GM12891 (cell line): ENCODE measurements around the gene RASEF.

Experiments used
- POLR2A ChIP-seq: IDR thresholded peaks from 2 replicates; pipeline ENCODE4 v1.6.1; 2011; ENCODE audit warnings: low read depth, low read length, control low read depth
- POLR2AphosphoS5 ChIP-seq: IDR thresholded peaks from 2 replicates; pipeline ENCODE4 v1.6.1; 2011; ENCODE audit warnings: low read depth, low read length, control low read depth
- TAF1 ChIP-seq: IDR thresholded peaks from 2 replicates; pipeline ENCODE4 v1.6.1; 2011; ENCODE audit warnings: low read depth, low read length, control low read depth

GRCh38 chr9:83097633-83098032 lies 34.7 kb upstream of the RASEF start:
- TF ChIP-seq POLR2A (no peak), TAF1 (no peak), POLR2AphosphoS5 (no peak)
